HG03565 (cell line): ENCODE data around the gene RNU4-1.
"Not testable (repeated sequence)": the region's sequence is repeated elsewhere in the genome, so short reads cannot be mapped to it uniquely, and the experiment has no call there.

Experiments
- ATAC-seq: cut with Tn5 transposase; IDR thresholded peaks from one replicate; pipeline ENCODE4 v1.9.1; 2021; ENCODE audit warnings: mild to moderate bottlenecking, moderate library complexity; ENCODE audit not compliant: unreplicated experiment

The RNU4-1 gene

GRCh38 chr12:120259418-120260202, 33.4 kb downstream of the RNU4-1 start:
- no peak for ATAC-seq

- ATAC-seq, result no peak
These were observed 34.6 kb downstream of the RNU4-1 start for GRCh38 chr12:120258323-120258896.

- no peak for ATAC-seq
These were observed 35.8 kb downstream of the RNU4-1 start for GRCh38 chr12:120257041-120257821.

GRCh38 chr12:120254809-120255208, 38.2 kb downstream of the RNU4-1 start:
- no peak for ATAC-seq

- not testable (repeated sequence) for ATAC-seq
These were observed 39.7 kb downstream of the RNU4-1 start for GRCh38 chr12:120253313-120253712.

GRCh38 chr12:120252071-120252906, 40.7 kb downstream of the RNU4-1 start:
- ATAC-seq, result no peak

- ATAC-seq, result not testable (repeated sequence)
These were observed 41.5 kb downstream of the RNU4-1 start for GRCh38 chr12:120251364-120252070.

- no peak for ATAC-seq
These were observed 42.9 kb downstream of the RNU4-1 start for GRCh38 chr12:120249875-120250795.

- ATAC-seq, result no peak
These were observed 43.7 kb downstream of the RNU4-1 start for GRCh38 chr12:120249266-120249874.

GRCh38 chr12:120247621-120248030, 45.4 kb downstream of the RNU4-1 start:
- no peak for ATAC-seq

GRCh38 chr12:120247183-120247582, 45.9 kb downstream of the RNU4-1 start:
- no peak for ATAC-seq

- not testable (repeated sequence) for ATAC-seq
These were observed 46.3 kb downstream of the RNU4-1 start for GRCh38 chr12:120246705-120247104.
